Chondrocyte (in vitro differentiated cells): ENCODE data around the gene PNLDC1. TPM values are rescaled to one million over a fixed set of nuclear protein-coding genes. Genes with fewer than 3 reads are reported as not detected.

Experiments
- DNase-seq: peaks from one replicate; pipeline ENCODE4 v3.0.0; 2021; ENCODE audit warnings: mixed read lengths, low spot score
- H3K27ac Mint-ChIP-seq: one replicate; pipeline ENCODE4 v1.8.0; 2021; ENCODE audit warnings: mild to moderate bottlenecking, moderate library complexity, mixed read lengths; ENCODE audit not compliant: unreplicated experiment
- H3K27me3 Mint-ChIP-seq: 2 replicates; pipeline ENCODE4 v1.8.0; 2021; ENCODE audit warnings: low read depth, mixed read lengths
- H3K36me3 Mint-ChIP-seq: 2 replicates; pipeline ENCODE4 v1.8.0; 2021; ENCODE audit warnings: low read depth, mixed read lengths
- H3K4me1 Mint-ChIP-seq: 2 replicates; pipeline ENCODE4 v1.8.0; 2021; ENCODE audit warnings: low read depth, mild to moderate bottlenecking, mixed read lengths
- H3K4me3 Mint-ChIP-seq: one replicate; pipeline ENCODE4 v1.8.0; 2021; ENCODE audit warnings: mild to moderate bottlenecking, moderate library complexity, mixed read lengths; ENCODE audit not compliant: unreplicated experiment
- H3K9me3 Mint-ChIP-seq: 2 replicates; pipeline ENCODE4 v1.8.0; 2021; ENCODE audit warnings: low read depth, mixed read lengths
- total RNA-seq: library from RNA; stranded (reverse); gene quantifications from 3 replicates; pipeline ENCODE4 v1.2.1, GENCODE V29; 2021
- TF ChIP-seq, protein P1 (sequence below): fragments of 200-600 bp; sonication (generic); IDR thresholded peaks from 2 replicates; pipeline ENCODE4 v1.5.0; 2021; ENCODE audit warnings: antibody characterized with exemption, mild to moderate bottlenecking, moderate library complexity

The PNLDC1 gene
- total RNA-seq, 1 donor from 2014 or later = not detected

DNA sequence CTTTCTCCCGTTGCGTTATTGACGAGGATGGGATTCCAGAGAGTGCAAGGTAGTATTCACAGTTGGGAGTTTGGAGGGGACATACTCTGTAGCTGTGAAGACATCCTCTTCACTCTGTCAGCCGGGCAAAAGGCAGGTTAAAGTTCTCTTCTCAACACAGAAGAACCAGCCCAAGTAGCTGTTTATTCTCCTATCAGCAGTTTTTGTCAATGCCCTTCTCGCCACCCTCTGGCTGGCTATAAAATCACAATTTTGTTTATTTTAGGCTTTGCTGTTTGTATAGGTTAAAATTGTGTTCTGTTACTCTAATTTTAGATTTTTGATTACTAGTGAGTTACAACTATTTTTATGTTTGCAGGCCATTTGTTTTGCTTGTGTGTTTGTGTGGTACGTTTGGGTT is 52.8 kb downstream of the PNLDC1 start:
- TF ChIP-seq, protein P1, sequence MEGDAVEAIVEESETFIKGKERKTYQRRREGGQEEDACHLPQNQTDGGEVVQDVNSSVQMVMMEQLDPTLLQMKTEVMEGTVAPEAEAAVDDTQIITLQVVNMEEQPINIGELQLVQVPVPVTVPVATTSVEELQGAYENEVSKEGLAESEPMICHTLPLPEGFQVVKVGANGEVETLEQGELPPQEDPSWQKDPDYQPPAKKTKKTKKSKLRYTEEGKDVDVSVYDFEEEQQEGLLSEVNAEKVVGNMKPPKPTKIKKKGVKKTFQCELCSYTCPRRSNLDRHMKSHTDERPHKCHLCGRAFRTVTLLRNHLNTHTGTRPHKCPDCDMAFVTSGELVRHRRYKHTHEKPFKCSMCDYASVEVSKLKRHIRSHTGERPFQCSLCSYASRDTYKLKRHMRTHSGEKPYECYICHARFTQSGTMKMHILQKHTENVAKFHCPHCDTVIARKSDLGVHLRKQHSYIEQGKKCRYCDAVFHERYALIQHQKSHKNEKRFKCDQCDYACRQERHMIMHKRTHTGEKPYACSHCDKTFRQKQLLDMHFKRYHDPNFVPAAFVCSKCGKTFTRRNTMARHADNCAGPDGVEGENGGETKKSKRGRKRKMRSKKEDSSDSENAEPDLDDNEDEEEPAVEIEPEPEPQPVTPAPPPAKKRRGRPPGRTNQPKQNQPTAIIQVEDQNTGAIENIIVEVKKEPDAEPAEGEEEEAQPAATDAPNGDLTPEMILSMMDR = peak; percentile 52
- Mint-ChIP-seq H3K27me3 (peaks cover 4% of the 10 kb centered on the region), H3K4me3 (no peak overlapping the region), H3K36me3 (peaks cover 5% of the 10 kb centered on the region), H3K4me1 (peaks cover 6% of the 10 kb centered on the region), H3K9me3 (peaks cover 8% of the 10 kb centered on the region), H3K27ac (no peak overlapping the region)
- no peak for DNase-seq

DNA sequence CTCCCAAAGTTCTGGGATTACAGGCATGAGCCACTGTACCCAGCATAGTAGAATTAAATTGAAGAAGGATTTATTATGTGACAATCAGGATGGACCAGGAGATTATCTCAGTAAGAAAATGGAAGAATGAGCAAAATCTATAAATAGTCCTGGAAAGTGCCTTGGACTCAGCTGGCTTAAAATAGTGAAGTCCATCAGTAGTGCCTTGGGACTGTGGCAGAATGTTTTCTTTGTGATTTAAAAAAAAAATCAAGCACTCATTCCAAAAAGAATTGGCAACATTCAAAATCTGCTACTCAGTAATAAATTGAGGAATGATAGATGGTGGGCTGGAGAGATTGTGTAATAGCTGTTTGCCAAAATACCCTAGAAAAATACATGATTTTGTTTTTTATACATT is 53.7 kb downstream of the PNLDC1 start:
- Mint-ChIP-seq H3K27ac (no peak overlapping the region), H3K9me3 (peaks cover 8% of the 10 kb centered on the region), H3K36me3 (peaks cover 5% of the 10 kb centered on the region), H3K4me3 (no peak overlapping the region), H3K4me1 (peaks cover 6% of the 10 kb centered on the region), H3K27me3 (peaks cover 4% of the 10 kb centered on the region)
- no peak for DNase-seq
- TF ChIP-seq, protein P1 = no peak

DNA sequence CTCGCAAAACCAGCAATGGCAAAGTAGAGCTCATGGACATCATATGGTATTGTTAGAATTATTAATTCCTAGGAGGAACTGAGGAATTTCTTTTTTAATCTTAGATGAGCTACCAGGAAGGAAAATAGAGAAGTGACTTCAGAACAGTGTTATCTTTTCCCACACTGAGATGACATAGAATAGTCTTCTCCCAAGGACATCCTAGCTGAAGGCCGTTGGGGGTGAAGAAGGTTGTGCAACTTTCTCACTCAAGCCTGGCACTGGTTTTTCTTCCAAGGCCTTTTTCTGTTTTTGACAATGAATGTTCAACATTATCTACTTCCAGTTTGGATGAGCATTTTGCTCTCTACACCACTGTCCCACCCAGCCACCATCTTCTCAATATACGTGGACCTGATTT is 54.9 kb downstream of the PNLDC1 start:
- Mint-ChIP-seq H3K4me3 (no peak overlapping the region), H3K9me3 (peaks cover 8% of the 10 kb centered on the region), H3K27me3 (peaks cover 4% of the 10 kb centered on the region), H3K27ac (no peak overlapping the region), H3K4me1 (peaks cover 6% of the 10 kb centered on the region), H3K36me3 (peaks cover 5% of the 10 kb centered on the region)
- DNase-seq = no peak
- TF ChIP-seq, protein P1 = no peak

DNA sequence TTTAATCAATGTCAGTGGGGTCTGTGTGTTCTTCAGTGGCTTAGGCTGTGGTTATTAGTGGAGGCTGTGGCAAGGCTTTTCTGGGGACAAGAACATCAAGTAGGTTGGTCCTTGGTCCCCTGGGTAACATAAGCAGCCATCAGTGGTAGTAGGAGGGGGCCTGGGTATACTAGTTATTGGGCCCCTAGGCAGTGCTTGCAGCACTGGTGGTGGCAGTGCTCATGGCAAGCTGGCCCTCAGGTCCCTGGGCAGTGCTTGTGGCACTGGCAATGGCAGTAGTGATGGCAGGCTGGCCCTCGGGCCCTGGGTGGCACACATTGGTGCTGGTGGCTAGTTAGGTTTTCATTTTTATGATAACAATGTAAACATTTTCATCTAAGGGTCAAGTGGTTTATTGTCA is 58.2 kb downstream of the PNLDC1 start:
- TF ChIP-seq, protein P1 = no peak
- Mint-ChIP-seq H3K27me3 (peaks cover 2% of the 10 kb centered on the region), H3K4me1 (peaks cover 12% of the 10 kb centered on the region), H3K9me3 (peaks cover 8% of the 10 kb centered on the region), H3K27ac (no peak overlapping the region), H3K36me3 (peaks cover 5% of the 10 kb centered on the region), H3K4me3 (no peak overlapping the region)
- DNase-seq = no peak

DNA sequence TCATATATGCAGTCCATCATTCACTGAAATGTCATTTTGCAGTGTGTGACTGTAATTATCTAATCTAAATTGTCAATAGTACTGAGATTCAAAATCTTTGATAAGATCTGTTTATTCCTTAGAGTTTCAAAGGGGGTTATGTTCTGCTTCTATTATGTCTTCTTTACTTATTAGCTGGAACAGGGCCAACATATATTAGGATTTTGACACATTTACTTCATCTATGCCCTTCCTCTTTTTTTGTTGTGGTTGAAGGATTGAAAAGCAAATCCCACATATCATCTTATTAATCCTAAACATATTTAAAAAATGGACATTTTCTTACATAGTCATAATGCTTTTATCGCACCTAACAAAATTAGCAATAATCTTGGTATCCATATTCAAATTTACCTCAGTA is 60.4 kb downstream of the PNLDC1 start:
- DNase-seq = no peak
- H3K36me3 Mint-ChIP-seq = peaks cover 5% of the 10 kb centered on the region
- H3K4me3 Mint-ChIP-seq = no peak overlapping the region
- no peak overlapping the region for H3K27ac Mint-ChIP-seq
- peaks cover 6% of the 10 kb centered on the region for H3K4me1 Mint-ChIP-seq
- peaks cover 2% of the 10 kb centered on the region for H3K27me3 Mint-ChIP-seq
- H3K9me3 Mint-ChIP-seq = peaks cover 8% of the 10 kb centered on the region
- TF ChIP-seq, protein P1 = no peak
